Mucosa of descending colon (tissue), 3 donors: ENCODE results near the gene RPS8. TPM values are rescaled to one million over a fixed set of nuclear protein-coding genes. Genes with fewer than 3 reads are reported as not detected.

Experiments
- ATAC-seq: fragments of 200-7000 bp; cut with Tn5 transposase; one replicate; pipeline ENCODE4 v1.9.1; 2020; ENCODE audit warnings: mild to moderate bottlenecking, moderate library complexity
- DNase-seq, 3 donors: peaks; one replicate each; pipeline ENCODE4 v3.0.0-alpha.2; 2020
- H3K36me3 ChIP-seq: fragments of 200-600 bp; one replicate; pipeline ENCODE4 v1.8.0; 2021; ENCODE audit warnings: low read depth, mild to moderate bottlenecking
- H3K4me1 ChIP-seq: fragments of 200-600 bp; one replicate; pipeline ENCODE4 v1.8.0; 2021; ENCODE audit warnings: low read depth, mild to moderate bottlenecking
- H3K4me3 ChIP-seq: fragments of 200-600 bp; one replicate; pipeline ENCODE4 v1.8.0; 2021; ENCODE audit warnings: mild to moderate bottlenecking
- H3K9me3 ChIP-seq: fragments of 200-600 bp; one replicate; pipeline ENCODE4 v1.8.0; 2021; ENCODE audit warnings: mild to moderate bottlenecking
- intact Hi-C, 2 donors: fragments of 100-400 bp; cut with DNase I in 1 of 2; cut with micrococcal nuclease in 1 of 2; formaldehyde crosslinking; loops; one replicate each; pipeline versions ENCODE4 v1.11.0 to v1.11.1; 2022; cut with DNase I, micrococcal nuclease
- total RNA-seq, 3 donors: library from RNA; stranded (reverse); fragmentation: NEBNext Ultra II Directional in 2 of 3; extraction: Animal tissue kit (Norgen Biotek cat#: 25700) in 2 of 3; gene quantifications; one replicate each; pipeline versions ENCODE4 v1.2.1 to v1.2.4, GENCODE V29; 2021 to 2023
- TF ChIP-seq, protein P1 (sequence below): fragments of 200-600 bp; IDR thresholded peaks from one replicate; pipeline ENCODE4 v1.8.0; 2022; ENCODE audit warnings: antibody characterized with exemption, mild to moderate bottlenecking
- donor health status: DM: no; HTN: no; CAD: no; lungs with moderate emphysema.
- donor health status: DM: no; HTN: no; CAD: no.
- donor health status: DM: no; HTN: yes; CAD: no.

The RPS8 gene
- total RNA-seq, 3 donors from 2014 or later = 1,308 to 1,364 (median 1,337) TPM

DNA sequence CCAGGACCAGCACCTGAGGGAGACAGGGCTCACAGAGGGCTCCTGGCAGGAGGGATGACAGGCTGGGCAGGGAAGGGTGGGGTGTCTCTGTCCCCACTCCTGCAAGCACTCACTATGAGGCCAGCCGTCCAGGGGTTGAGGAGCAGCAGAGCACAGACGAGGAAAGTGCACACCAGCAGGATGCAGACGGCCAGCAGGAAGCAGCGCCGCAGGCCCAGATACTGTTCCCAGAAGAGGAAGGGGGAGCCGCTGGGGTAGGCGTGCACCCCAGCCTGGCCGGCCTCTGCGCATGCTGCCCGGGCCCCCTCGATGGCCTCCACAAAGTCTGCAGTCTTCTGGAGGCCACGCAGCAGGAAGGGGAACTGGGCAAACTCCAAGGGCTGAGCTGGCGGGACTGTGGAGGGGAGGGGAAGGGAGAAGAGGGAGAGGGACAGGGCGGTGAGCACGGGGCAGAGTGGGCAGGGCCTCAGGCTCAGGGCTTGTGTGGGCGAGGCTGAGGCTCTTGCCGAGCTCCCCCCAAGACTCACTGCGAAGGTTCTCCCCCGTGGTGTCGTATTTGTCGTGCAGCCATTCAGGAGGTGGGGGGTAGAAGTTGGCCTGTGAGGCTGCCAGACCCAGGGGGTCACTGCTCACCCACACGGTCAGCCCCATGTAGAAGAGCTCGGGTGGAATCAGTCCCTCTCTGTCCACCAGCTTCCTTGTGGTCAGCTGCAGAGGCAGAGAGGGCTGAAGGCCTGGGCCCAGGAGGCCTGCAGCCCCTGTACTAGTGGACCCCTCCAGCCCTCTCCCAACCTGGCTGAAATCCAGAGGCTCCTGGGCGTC, 51.2 kb downstream of the RPS8 start:
- DNase-seq = peak; percentile 27 to 77 (median 40)
- H3K36me3 ChIP-seq = no peaks in the 10 kb centered on the region
- H3K4me1 ChIP-seq = no peaks in the 10 kb centered on the region
- H3K9me3 ChIP-seq = no peaks in the 10 kb centered on the region
- peak; percentile 68 for ATAC-seq
- no peak overlapping the region for H3K4me3 ChIP-seq
- intact Hi-C loops = no loop called here
- TF ChIP-seq, protein P1, sequence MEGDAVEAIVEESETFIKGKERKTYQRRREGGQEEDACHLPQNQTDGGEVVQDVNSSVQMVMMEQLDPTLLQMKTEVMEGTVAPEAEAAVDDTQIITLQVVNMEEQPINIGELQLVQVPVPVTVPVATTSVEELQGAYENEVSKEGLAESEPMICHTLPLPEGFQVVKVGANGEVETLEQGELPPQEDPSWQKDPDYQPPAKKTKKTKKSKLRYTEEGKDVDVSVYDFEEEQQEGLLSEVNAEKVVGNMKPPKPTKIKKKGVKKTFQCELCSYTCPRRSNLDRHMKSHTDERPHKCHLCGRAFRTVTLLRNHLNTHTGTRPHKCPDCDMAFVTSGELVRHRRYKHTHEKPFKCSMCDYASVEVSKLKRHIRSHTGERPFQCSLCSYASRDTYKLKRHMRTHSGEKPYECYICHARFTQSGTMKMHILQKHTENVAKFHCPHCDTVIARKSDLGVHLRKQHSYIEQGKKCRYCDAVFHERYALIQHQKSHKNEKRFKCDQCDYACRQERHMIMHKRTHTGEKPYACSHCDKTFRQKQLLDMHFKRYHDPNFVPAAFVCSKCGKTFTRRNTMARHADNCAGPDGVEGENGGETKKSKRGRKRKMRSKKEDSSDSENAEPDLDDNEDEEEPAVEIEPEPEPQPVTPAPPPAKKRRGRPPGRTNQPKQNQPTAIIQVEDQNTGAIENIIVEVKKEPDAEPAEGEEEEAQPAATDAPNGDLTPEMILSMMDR = no peak

DNA sequence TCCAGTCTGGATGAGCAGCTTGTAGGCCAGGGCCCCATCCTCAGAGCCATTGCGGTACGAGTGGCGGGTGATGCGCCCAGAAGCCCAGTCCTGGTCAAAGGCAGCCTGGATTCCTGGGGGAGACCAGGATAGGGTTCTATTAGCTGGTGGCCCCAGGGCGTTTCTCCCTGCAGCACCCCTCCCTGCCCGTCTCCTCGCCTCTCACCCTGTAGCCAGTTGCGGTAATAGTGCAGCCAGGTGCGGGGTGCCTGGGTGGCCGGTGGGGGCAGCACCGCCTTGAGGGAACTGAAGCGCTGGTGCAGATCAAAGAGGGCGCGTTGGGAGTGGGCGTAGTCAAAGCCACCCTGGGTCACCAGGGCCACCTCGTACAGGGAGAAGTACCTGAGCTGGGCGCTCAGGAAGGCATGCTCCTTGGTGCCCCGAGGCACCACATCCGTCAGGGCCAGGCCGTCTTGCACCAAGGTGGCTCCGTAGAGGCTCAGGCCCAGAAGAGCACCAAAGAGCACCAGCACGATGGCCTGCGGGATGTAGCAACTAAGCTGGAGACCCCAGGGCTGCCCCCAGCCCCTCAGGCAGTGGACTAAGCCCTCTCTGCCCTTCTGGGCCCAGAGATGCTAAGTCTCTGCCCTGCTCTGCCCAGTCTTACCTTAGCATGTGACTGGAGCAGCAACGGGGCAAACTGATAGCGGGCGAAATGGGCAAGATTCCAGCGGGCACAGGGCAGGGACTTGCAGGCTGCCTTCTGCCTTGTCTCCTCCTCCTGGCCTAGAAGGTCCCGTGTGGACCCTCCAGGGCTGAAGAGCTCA, 52.1 kb downstream of the RPS8 start:
- ATAC-seq = no peak
- TF ChIP-seq, protein P1 = no peak
- H3K9me3 ChIP-seq = no peaks in the 10 kb centered on the region
- peak in 1 of 3 donors; percentile 47 for DNase-seq
- no peaks in the 10 kb centered on the region for H3K36me3 ChIP-seq
- intact Hi-C loops = no loop called here
- no peaks in the 10 kb centered on the region for H3K4me1 ChIP-seq
- H3K4me3 ChIP-seq = no peak overlapping the region

DNA sequence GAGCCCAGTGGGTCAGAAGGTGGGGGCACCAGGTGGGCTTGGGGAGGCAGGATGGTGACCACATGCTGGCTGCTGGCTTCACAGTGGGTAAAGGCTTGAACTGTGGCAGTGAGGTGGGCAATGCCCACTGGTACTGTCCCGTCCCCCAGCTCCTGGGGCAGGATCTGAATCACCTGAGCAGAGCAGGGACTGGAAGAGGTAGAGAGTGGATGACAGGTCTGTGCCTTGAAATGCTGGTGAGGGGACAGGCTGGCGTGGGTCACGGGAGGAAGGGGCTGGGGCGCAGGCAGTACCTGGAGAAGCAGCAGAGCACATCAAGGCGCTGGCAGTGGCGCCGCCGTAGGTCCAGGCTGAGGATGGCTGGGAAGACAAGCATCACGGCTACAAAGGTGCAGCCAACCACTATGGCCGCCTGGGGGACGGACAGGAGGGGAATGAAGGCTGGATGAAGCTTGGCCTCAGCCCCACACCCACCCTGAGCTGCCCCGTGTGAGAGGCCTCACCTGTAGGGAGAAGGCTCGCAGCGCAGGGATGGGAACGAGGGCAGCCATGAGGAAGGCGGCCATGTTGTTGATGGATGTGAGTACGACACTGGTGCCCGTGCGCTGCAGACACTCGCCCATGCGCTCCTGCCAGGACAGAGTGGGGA, 52.8 kb downstream of the RPS8 start:
- TF ChIP-seq, protein P1 = no peak
- intact Hi-C loops = no loop called here
- Histone ChIP-seq H3K36me3 (no peaks in the 10 kb centered on the region), H3K9me3 (no peaks in the 10 kb centered on the region), H3K4me1 (no peaks in the 10 kb centered on the region), H3K4me3 (no peak overlapping the region)
- DNase-seq (peak in 1 of 3 donors; percentile 50), ATAC-seq (no peak)

Other genes with a start within 250 kb of the RPS8 start
- gene TMEM53, start 101.1 kb upstream of the RPS8 start, total RNA-seq = 10 to 100 TPM; 19.3 to 46.0 (median 36.6) TPM
- gene ARMH1, start 100.8 kb upstream of the RPS8 start, total RNA-seq = 1 to 10 TPM; 1.7 to 4.1 (median 2.3) TPM
- 10 to 100 TPM in 1 of 3 donors, not detected in 2; 15.9 TPM for gene RNU5D-1, start 44.4 kb upstream of the RPS8 start, total RNA-seq
- 10 to 100 TPM in 1 of 3 donors, 1 to 10 TPM in 2; 2.7 to 15.0 (median 4.1) TPM for gene KIF2C, start 35.7 kb upstream of the RPS8 start, total RNA-seq
- gene BEST4, start 12.6 kb downstream of the RPS8 start, total RNA-seq = 100 to 1,000 TPM in 1 of 3 donors, 10 to 100 TPM in 2; 35.1 to 179 (median 94.0) TPM
- gene PLK3, start 24.8 kb downstream of the RPS8 start, total RNA-seq = 10 to 100 TPM in 2 of 3 donors, 1 to 10 TPM in 1; 6.4 to 14.5 (median 12.0) TPM
- gene DYNLT4, start 31.8 kb downstream of the RPS8 start, total RNA-seq = 1 to 10 TPM in 1 of 3 donors, under 1 TPM in 1, not detected in 1; 0.67 to 1.6 TPM
- gene BTBD19, start 33.0 kb downstream of the RPS8 start, total RNA-seq = 1 to 10 TPM; 2.8 to 4.4 (median 3.2) TPM
- gene PTCH2, start 67.7 kb downstream of the RPS8 start, total RNA-seq = 1 to 10 TPM in 1 of 3 donors, under 1 TPM in 2; 0.39 to 2.7 (median 0.64) TPM
- 10 to 100 TPM; 11.1 to 19.8 (median 15.7) TPM for gene EIF2B3, start 211.1 kb downstream of the RPS8 start, total RNA-seq
- 100 to 1,000 TPM in 2 of 3 donors, 10 to 100 TPM in 1; 78.0 to 143 (median 108) TPM for gene HECTD3, start 235.8 kb downstream of the RPS8 start, total RNA-seq
- 10 to 100 TPM; 44.8 to 69.8 (median 51.3) TPM for gene UROD, start 236.7 kb downstream of the RPS8 start, total RNA-seq